H7 (cell line): ENCODE results near the gene TPM2. TPM values are rescaled to one million over a fixed set of nuclear protein-coding genes. Genes with fewer than 3 reads are reported as not detected.

Experiments
- DNase-seq: peaks from one replicate; pipeline ENCODE4 v3.0.0; 2012
- H3K27me3 ChIP-seq: 2 replicates; pipeline ENCODE4 v1.6.0; 2011; ENCODE audit warnings: mild to moderate bottlenecking, low read length; ENCODE audit not compliant: control insufficient read depth, insufficient read depth
- H3K36me3 ChIP-seq: replicated peaks from 2 replicates; pipeline ENCODE4 v1.5.1; 2011; ENCODE audit warnings: low read length; ENCODE audit not compliant: control insufficient read depth, insufficient read depth
- H3K4me3 ChIP-seq: 2 replicates; pipeline ENCODE4 v1.5.1; 2011; ENCODE audit warnings: low read depth, mild to moderate bottlenecking, control low read depth, low read length, moderate library complexity; ENCODE audit not compliant: insufficient read depth
- total RNA-seq: library from RNA; depleted of rRNA; stranded (reverse); fragments of >200 nt; shearing (Covaris generic); gene quantifications from 2 replicates; pipeline ENCODE4 v1.2.3, GENCODE V29; 2014

The TPM2 gene
- total RNA-seq, 1 experiment from 2014 or later: 117 TPM

DNA sequence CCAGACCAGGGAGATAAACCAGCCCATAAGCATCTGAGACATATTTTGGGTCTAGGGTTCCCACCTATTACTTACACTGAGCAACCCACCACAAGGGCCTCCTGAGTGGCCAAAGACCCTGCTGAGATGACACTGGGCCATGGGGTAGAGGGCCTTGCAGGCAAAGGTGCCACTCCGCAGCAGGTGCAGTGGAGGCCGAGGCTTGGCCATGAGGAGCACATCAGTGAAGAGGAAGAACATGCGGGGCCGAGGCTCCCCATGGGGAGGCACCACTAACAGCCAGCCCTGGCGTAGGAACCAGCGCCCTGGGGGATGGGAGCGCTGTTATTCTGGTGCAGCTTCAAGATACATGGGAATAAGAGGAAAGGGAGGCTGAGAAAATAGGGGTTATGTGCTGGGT, 27.3 kb downstream of the TPM2 start:
- DNase-seq: no peak
- Histone ChIP-seq H3K27me3 (no peaks in the 10 kb centered on the region), H3K36me3 (peaks cover 19% of the 10 kb centered on the region), H3K4me3 (no peak overlapping the region)

GRCh38 chr9:35661756-35662350, 27.9 kb downstream of the TPM2 start:
- no peak overlapping the region for H3K4me3 ChIP-seq
- no peaks in the 10 kb centered on the region for H3K27me3 ChIP-seq
- no peak for DNase-seq
- peaks cover 19% of the 10 kb centered on the region for H3K36me3 ChIP-seq

GRCh38 chr9:35660966-35661415, 28.7 kb downstream of the TPM2 start:
- no peaks in the 10 kb centered on the region for H3K27me3 ChIP-seq
- H3K4me3 ChIP-seq: no peak overlapping the region
- peaks cover 19% of the 10 kb centered on the region for H3K36me3 ChIP-seq
- peak; percentile 61 for DNase-seq

DNA sequence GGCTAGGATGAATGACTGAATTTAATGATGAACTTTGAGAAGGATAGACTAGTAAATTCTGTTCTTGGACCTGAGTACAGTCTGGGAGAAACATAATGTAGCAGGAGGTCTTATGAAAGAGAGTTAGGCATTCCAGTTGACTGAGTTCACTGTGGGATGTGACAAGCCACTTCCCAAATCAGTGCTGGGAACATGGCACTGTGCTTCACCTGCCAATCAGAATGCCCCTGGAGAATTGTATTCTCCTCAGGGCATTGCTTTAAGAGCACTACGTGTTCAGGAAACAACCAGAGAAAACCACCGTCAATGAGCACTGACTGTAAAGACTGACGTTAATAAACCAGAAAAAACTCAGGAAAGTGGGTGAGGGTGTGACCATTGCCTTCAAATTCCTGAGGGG, 30.4 kb downstream of the TPM2 start:
- peak; percentile 8 for DNase-seq
- no peak overlapping the region for H3K4me3 ChIP-seq
- H3K27me3 ChIP-seq: no peaks in the 10 kb centered on the region
- H3K36me3 ChIP-seq: peaks cover 19% of the 10 kb centered on the region

DNA sequence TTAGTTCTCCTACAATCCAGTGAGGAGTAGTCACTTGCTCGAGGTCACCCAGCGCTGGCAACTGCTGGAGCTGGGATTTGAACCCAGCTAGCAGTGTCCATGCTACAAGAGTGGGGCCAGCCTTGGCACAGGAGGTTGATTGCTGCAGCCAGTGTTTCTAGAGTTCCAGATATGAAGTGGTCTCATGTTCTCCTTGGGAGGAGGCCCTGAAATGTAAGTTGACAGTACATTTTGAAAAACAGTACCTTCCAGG, 30.8 kb downstream of the TPM2 start:
- no peak for DNase-seq
- Histone ChIP-seq H3K4me3 (peak overlapping the region; percentile 90), H3K27me3 (no peaks in the 10 kb centered on the region), H3K36me3 (peaks cover 19% of the 10 kb centered on the region)

DNA sequence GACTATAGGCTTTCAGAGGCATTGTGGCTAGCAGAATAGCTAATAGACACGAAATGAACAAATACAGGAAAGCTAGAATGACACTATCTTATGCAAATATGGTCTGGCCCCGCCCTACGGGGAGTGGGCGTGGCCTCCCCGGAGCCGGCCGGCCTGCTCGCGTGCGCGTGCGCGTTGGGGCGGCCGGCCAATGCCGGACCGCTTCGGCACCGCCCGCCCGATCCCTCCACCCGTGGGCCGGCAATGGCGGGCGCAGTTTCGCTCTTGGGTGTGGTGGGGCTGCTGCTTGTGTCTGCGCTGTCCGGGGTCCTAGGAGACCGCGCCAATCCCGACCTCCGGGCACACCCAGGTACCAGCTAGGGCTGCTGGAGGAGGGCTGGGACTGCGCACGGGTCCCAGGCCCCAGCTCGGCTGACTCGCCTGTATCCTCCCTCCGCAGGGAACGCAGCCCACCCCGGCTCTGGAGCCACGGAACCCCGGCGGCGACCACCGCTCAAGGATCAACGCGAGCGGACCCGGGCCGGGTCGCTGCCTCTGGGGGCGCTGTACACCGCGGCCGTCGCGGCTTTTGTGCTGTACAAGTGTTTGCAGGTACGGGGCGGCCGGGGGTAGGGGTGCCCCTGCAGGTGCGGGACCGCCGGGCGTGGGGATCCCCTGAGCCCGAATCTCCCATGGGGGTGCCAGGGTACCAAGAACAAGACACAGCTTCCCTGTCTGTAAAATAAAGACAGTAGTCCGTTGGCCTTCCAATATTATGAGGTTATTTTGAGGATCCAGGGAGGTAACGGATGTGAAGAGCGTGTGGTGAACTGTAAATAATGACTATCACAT, 31.4 kb downstream of the TPM2 start, which contains the start of gene CCDC107:
CCDC107 (plus strand) TSS at position 156 of the 831 bp plus-strand sequence; CDS start at position 244, 88 bp downstream.
- peak; percentile 99 for DNase-seq
- peaks cover 18% of the 10 kb centered on the region for H3K36me3 ChIP-seq
- H3K27me3 ChIP-seq: no peaks in the 10 kb centered on the region
- peak within 1 kb of the TSS; percentile 90 for H3K4me3 ChIP-seq

DNA sequence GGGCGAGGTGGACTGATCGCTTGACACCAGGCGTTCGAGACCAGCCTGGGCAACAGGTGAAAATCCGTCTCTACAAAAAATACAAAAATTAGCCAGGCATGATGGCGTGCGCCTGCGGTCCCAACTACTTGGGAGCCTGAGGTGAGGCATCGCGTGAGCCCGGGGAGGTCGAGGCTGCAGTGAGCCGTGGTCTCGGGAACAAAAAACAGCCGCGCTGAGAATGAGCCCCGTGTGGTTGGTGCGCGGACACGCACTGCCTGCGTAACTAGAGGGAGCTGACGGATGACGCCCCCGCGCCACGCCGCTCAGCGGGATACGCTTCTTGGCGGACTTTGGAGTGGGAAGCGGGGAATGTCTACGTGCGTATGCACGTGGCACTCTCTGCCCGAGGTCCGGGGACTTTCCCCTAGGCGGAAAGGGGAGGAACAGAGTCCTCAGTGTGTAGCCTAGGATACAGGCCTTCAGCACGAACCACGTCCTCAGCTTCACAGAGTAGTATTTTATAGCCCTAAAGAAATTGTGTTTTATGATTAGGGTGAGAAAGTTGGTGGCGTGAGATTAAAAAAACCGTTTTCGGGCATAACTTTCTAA, 32.1 kb downstream of the TPM2 start, which contains the start of gene RMRP:
RMRP (minus strand) TSS at position 474 of the 591 bp plus-strand sequence.
- DNase-seq: peak; percentile 96
- Histone ChIP-seq H3K27me3 (no peaks in the 10 kb centered on the region), H3K4me3 (peak within 1 kb of the TSS; percentile 90), H3K36me3 (peaks cover 11% of the 10 kb centered on the region)

DNA sequence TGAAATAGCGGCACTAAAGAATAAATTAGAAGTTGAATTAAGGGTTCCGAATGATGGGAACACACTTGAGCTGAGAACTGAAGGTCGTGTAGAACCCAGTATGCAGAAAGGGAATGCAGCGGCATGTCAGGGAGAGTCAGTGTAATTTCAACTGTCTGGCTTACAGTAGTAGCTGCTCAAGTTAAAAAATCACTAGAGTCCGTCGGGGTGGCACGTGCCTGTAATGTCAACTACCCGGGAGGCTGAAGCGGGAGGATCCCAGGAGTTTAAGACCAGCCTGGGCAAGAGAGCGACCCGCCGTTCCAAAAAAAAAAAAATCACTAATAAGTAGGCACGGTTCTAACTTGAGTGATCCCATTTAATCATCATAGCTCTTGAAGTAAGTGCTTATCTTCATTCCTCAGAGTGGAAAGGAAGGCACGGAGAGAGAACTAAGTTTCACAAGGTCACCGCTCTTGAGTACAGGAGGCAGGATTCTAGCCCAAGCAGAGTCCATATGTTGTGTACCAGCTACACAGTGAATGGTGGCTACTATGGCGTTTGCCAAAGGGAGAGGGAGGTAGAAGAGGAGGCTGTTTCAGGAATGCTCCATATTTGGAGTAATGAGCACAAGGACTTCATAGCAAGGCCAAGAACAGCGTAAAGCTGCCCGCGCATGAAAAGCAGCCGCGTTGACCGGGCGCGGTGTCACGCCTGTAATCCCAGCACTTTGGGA, 32.7 kb downstream of the TPM2 start:
- peak; percentile 54 for DNase-seq
- H3K4me3 ChIP-seq: peak overlapping the region; percentile 59
- H3K27me3 ChIP-seq: no peaks in the 10 kb centered on the region
- H3K36me3 ChIP-seq: peaks cover 7% of the 10 kb centered on the region

GRCh38 chr9:35656348-35656747, 33.4 kb downstream of the TPM2 start:
- peaks cover 5% of the 10 kb centered on the region for H3K36me3 ChIP-seq
- DNase-seq: peak; percentile 10
- no peaks in the 10 kb centered on the region for H3K27me3 ChIP-seq
- no peak overlapping the region for H3K4me3 ChIP-seq

- H3K36me3 ChIP-seq: no peaks in the 10 kb centered on the region
- DNase-seq: no peak
- no peak overlapping the region for H3K4me3 ChIP-seq
- H3K27me3 ChIP-seq: no peaks in the 10 kb centered on the region
These were observed 36.1 kb downstream of the TPM2 start for GRCh38 chr9:35653611-35654010.

DNA sequence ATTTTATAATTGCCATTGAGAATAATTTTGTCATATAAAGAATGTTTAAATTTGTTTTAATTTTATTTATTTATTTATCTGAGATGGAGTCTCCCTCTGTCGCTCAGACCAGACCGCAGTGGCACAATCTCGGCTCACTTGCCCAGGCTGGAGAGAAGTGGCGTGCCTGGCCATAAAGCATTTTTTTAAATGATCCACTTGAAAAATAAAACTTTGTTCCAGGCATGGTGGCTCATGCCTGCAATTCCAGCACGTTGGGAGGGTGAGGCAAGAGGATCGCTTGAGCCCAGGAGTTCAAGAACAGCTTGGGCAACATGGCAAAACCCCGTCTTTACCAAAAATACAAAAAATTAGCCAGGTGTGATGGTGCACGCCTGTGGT, 36.9 kb downstream of the TPM2 start:
- no peaks in the 10 kb centered on the region for H3K27me3 ChIP-seq
- no peaks in the 10 kb centered on the region for H3K36me3 ChIP-seq
- DNase-seq: no peak
- H3K4me3 ChIP-seq: no peak overlapping the region

- Histone ChIP-seq H3K27me3 (peaks cover 1% of the 10 kb centered on the region; the same call in 1 of the 2 replicates), H3K4me3 (no peak overlapping the region), H3K36me3 (no peaks in the 10 kb centered on the region)
- DNase-seq: no peak
These were observed 37.5 kb downstream of the TPM2 start for GRCh38 chr9:35651956-35652828.

DNA sequence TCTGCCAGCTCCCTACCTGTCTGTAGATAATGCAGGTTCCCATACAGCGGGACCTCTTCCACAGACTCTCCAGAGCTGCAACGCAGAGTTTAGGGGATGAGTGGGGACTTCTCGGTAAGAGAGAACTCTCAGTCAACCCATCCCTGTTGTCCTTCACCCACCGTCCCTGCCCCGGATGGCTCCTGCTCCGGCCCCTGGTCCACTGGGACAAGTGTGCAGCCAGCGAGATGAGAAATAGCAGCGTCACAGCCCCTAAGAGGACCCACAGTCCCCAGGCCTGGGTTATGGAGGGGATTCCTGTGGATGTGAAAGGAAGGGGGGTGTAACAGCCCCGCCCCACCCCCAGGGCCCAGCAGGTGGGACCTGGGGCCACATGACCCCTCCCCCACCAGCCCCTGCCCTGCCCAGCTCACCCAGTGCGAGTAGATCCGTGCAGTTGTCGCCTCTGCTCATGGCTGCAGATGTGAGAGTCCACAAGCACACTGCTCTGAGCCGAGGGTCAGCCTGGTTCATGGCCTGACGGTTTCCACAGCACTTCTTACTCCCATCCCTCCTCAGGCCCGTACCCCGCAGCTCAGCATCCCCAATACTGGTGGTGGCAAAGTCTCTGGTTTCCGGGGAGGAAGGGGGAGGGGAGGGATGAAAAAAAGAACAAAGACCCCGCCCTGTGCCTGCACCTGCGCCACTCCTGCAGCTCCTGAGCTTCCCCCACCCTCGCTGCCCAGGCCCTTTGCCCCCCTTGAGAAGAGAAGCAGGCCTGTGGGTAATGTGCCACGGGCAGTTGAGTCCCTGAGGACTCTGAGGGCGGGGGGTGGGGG, 39.2 kb downstream of the TPM2 start, which contains the start of gene SIT1:
SIT1 (minus strand) TSS at position 591 of the 818 bp plus-strand sequence; CDS start at position 513, 78 bp downstream.
- Histone ChIP-seq H3K4me3 (no peak within 1 kb of the TSS), H3K27me3 (peaks cover 1% of the 10 kb centered on the region; the same call in 1 of the 2 replicates), H3K36me3 (no peaks in the 10 kb centered on the region)
- peak; percentile 79 for DNase-seq
